ENCODE data around the gene HNRNPH2.
A peak's percentile ranks its signal among the peaks of the same experiment; 100 is the strongest.

Gene HNRNPH2

GRCh38 chrX:101417981-101418841, 10.2 kb downstream of the HNRNPH2 start:
- no peak for TF ChIP-seq CTCF (conservative IDR thresholded peaks at IDR 0.05; ENCODE audit: low read depth, low read length)
- no peak for DNase-seq (ENCODE audit: low read depth)
- peak overlapping the region; percentile 64 for H3K4me3 ChIP-seq (ENCODE audit: low read depth, low read length)

GRCh38 chrX:101419489-101419888, 11.5 kb downstream of the HNRNPH2 start:
- no peak for DNase-seq (ENCODE audit: low read depth)
- no peak overlapping the region for H3K4me3 ChIP-seq (ENCODE audit: low read depth, low read length)
- no peak for TF ChIP-seq CTCF (conservative IDR thresholded peaks at IDR 0.05; ENCODE audit: low read depth, low read length)

GRCh38 chrX:101427954-101428353, 19.9 kb downstream of the HNRNPH2 start:
- no peak for DNase-seq (ENCODE audit: low read depth)
- H3K4me3 ChIP-seq (ENCODE audit: low read depth, low read length): no peak overlapping the region
- TF ChIP-seq CTCF (conservative IDR thresholded peaks at IDR 0.05; ENCODE audit: low read depth, low read length): no peak

DNA sequence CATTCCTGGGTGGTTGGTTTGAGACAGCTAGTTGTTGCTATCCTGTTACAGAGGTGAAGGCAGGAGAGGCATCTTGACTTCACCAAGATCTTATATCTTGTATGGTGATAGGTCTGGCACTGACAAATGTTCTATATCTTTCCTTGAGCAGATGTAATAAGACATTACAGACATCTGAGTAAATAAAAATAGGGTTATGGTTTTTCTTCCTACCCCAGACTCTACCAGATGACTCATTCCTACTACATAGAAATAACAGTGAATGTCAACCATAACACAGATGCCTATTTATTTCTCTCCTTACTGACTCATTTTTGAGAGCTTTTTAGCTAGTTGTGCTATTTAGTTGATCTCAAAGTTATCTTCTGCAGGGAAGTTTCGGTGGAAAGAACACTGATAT, 21.9 kb downstream of the HNRNPH2 start:
- peak; percentile 58 for DNase-seq (ENCODE audit: low read depth)
- H3K4me3 ChIP-seq (ENCODE audit: low read depth, low read length): no peak overlapping the region
- no peak for TF ChIP-seq CTCF (conservative IDR thresholded peaks at IDR 0.05; ENCODE audit: low read depth, low read length)

GRCh38 chrX:101430457-101431078, 22.5 kb downstream of the HNRNPH2 start:
- TF ChIP-seq CTCF (conservative IDR thresholded peaks at IDR 0.05; ENCODE audit: low read depth, low read length): no peak
- no peak overlapping the region for H3K4me3 ChIP-seq (ENCODE audit: low read depth, low read length)
- no peak for DNase-seq (ENCODE audit: low read depth)

GRCh38 chrX:101442085-101442484, 34.1 kb downstream of the HNRNPH2 start:
- peak; percentile 83 for DNase-seq (ENCODE audit: low read depth)
- TF ChIP-seq CTCF (conservative IDR thresholded peaks at IDR 0.05; ENCODE audit: low read depth, low read length): no peak
- no peak overlapping the region for H3K4me3 ChIP-seq (ENCODE audit: low read depth, low read length)

All from choroid plexus epithelial cell (primary cell).